ENCODE results near the gene CREBRF. TPM values are rescaled to one million over a fixed set of nuclear protein-coding genes. Genes with fewer than 3 reads are reported as not detected.
A peak's percentile ranks its signal among the peaks of the same experiment; 100 is the strongest.

The CREBRF gene
- total RNA-seq, 1 donor from 2014 or later: 34.4 TPM

GRCh38 chr5:173035904-173036707 is 20.0 kb upstream of the CREBRF start:
- peak overlapping the region; percentile 1 for H3K27ac ChIP-seq
- no peaks in the 10 kb centered on the region for H3K9me3 ChIP-seq
- no peaks in the 10 kb centered on the region for H3K36me3 ChIP-seq
- peak overlapping the region in 1 of 2 donors; percentile 6 for H3K4me3 ChIP-seq
- intact Hi-C loops (cut with DNase I): no loop called here
- no peak for DNase-seq (ENCODE audit: extremely low spot score in 2 of 2)
- peaks cover 32% of the 10 kb centered on the region for H3K4me1 ChIP-seq
- H3K27me3 ChIP-seq: no peaks in the 10 kb centered on the region
- TF ChIP-seq POLR2A (IDR thresholded peaks at IDR 0.05) (no peak), POLR2AphosphoS5 (IDR thresholded peaks at IDR 0.05; ENCODE audit: insufficient read depth in 1 of 2, low read depth in 1 of 2) (no peak), CTCF (IDR thresholded peaks at IDR 0.05) (no peak)

- Histone ChIP-seq H3K27me3 (no peaks in the 10 kb centered on the region), H3K36me3 (no peaks in the 10 kb centered on the region), H3K4me1 (peaks cover 27% of the 10 kb centered on the region), H3K27ac (no peak overlapping the region), H3K9me3 (no peaks in the 10 kb centered on the region), H3K4me3 (no peak overlapping the region)
- intact Hi-C loops (cut with DNase I): no loop called here
- TF ChIP-seq CTCF (IDR thresholded peaks at IDR 0.05): no peak
- no peak for TF ChIP-seq POLR2AphosphoS5 (IDR thresholded peaks at IDR 0.05; ENCODE audit: insufficient read depth in 1 of 2, low read depth in 1 of 2)
- TF ChIP-seq POLR2A (IDR thresholded peaks at IDR 0.05): no peak
- DNase-seq (ENCODE audit: extremely low spot score in 2 of 2): no peak
Measured at GRCh38 chr5:173039188-173039587, 17.0 kb upstream of the CREBRF start.

- no peak for TF ChIP-seq CTCF (IDR thresholded peaks at IDR 0.05)
- TF ChIP-seq POLR2A (IDR thresholded peaks at IDR 0.05): no peak
- no peak for TF ChIP-seq POLR2AphosphoS5 (IDR thresholded peaks at IDR 0.05; ENCODE audit: insufficient read depth in 1 of 2, low read depth in 1 of 2)
- Histone ChIP-seq H3K4me1 (peaks cover 24% of the 10 kb centered on the region), H3K36me3 (no peaks in the 10 kb centered on the region), H3K4me3 (no peak overlapping the region), H3K9me3 (no peaks in the 10 kb centered on the region), H3K27ac (no peak overlapping the region), H3K27me3 (no peaks in the 10 kb centered on the region)
- no peak for DNase-seq (ENCODE audit: extremely low spot score in 2 of 2)
- intact Hi-C loops (cut with DNase I): no loop called here
Measured at GRCh38 chr5:173039964-173040363, 16.2 kb upstream of the CREBRF start.

GRCh38 chr5:173041881-173042762 is 14.0 kb upstream of the CREBRF start:
- Histone ChIP-seq H3K9me3 (no peaks in the 10 kb centered on the region), H3K36me3 (no peaks in the 10 kb centered on the region), H3K27me3 (no peaks in the 10 kb centered on the region), H3K27ac (no peak overlapping the region), H3K4me3 (no peak overlapping the region), H3K4me1 (peaks cover 2% of the 10 kb centered on the region)
- TF ChIP-seq POLR2A (IDR thresholded peaks at IDR 0.05) (no peak), CTCF (IDR thresholded peaks at IDR 0.05) (no peak), POLR2AphosphoS5 (IDR thresholded peaks at IDR 0.05; ENCODE audit: insufficient read depth in 1 of 2, low read depth in 1 of 2) (no peak)
- intact Hi-C loops (cut with DNase I): no loop called here
- DNase-seq (ENCODE audit: extremely low spot score in 2 of 2): no peak

All from vagina (tissue), 2 donors.